HG02571 (cell line): ENCODE measurements around the gene SPEN.

ENCODE experiments used
- ATAC-seq: cut with Tn5 transposase; IDR thresholded peaks from one replicate; pipeline ENCODE4 v1.9.1; 2021; ENCODE audit warnings: mild to moderate bottlenecking, moderate library complexity; ENCODE audit not compliant: unreplicated experiment

Gene SPEN

GRCh38 chr1:15933684-15934083, 86.2 kb downstream of the SPEN start:
- ATAC-seq, result no peak

GRCh38 chr1:15934211-15935055, 86.9 kb downstream of the SPEN start:
- ATAC-seq, result no peak

GRCh38 chr1:15935056-15935950, 87.8 kb downstream of the SPEN start:
- no peak for ATAC-seq

DNA sequence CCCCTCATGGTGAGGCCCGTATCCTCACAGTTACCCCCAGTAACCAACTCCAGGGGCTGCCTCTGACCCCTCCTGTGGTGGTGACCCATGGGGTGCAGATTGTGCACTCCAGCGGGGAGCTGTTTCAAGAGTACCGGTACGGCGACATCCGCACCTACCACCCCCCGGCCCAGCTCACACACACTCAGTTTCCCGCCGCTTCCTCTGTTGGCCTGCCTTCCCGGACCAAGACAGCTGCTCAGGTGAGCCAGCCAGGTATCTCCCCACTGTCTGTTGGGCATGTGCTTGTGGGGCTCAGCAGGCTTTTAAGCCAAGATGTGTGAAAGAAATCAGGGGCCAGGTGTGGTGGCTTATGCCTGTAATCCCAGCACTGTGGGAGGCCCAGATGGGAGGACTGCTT, 88.5 kb downstream of the SPEN start:
- no peak for ATAC-seq

DNA sequence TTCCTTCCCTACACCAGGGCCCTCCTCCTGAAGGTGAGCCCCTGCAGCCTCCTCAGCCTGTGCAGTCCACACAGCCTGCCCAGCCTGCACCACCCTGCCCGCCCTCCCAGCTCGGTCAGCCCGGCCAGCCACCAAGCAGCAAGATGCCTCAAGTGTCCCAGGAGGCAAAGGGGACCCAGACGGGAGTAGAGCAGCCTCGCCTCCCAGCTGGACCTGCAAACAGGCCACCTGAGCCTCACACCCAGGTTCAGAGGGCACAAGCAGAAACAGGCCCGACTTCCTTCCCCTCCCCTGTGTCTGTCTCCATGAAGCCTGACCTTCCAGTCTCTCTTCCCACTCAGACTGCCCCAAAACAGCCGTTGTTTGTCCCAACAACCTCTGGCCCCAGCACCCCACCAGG, 89.6 kb downstream of the SPEN start:
- no peak for ATAC-seq

DNA sequence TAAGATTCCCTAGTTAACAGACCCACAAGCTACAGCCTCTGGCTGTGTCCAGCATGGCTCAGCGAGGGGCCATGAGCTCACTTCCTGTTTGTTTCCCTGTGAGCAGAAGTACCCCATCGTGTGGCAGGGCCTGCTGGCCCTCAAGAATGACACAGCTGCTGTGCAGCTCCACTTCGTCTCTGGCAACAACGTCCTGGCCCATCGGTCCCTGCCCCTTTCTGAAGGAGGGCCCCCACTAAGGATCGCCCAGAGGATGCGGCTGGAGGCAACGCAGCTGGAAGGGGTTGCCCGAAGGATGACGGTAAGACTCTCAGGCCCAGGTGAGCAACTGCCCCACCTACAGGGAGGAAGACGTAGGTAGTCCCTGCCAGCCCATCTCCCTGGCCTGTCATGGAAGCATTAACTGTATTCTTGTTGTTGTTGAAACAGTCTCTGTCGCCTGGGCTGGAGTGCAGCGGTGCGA, 90.2 kb downstream of the SPEN start:
- no peak for ATAC-seq

DNA sequence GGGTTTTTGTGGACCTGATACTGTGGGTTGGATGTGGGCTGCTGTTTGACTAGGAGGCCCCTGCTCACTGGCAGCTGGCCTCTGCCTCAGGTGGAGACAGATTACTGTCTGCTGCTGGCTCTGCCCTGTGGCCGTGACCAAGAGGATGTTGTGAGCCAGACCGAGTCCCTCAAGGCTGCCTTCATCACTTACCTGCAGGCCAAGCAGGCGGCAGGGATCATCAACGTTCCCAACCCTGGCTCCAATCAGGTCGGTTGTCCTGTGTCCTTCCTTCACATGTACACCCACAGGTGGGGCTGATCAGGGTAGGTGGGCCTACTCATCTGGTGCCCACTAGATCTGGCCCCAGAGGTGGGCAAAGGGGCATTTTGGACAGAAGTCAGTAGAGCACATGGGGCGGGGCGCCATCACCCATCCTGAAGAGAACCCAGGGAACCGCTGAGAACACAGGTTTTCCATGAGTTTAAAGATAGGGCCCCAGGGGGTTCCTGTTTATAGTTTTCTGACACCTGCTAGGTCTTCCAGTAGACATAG, 91.2 kb downstream of the SPEN start:
- no peak for ATAC-seq

GRCh38 chr1:15939181-15940109, 91.9 kb downstream of the SPEN start:
- no peak for ATAC-seq

- ATAC-seq, result no peak
Observed at GRCh38 chr1:15940110-15941043, 92.9 kb downstream of the SPEN start.

- no peak for ATAC-seq
Observed at GRCh38 chr1:15941044-15941840, 93.7 kb downstream of the SPEN start.

DNA sequence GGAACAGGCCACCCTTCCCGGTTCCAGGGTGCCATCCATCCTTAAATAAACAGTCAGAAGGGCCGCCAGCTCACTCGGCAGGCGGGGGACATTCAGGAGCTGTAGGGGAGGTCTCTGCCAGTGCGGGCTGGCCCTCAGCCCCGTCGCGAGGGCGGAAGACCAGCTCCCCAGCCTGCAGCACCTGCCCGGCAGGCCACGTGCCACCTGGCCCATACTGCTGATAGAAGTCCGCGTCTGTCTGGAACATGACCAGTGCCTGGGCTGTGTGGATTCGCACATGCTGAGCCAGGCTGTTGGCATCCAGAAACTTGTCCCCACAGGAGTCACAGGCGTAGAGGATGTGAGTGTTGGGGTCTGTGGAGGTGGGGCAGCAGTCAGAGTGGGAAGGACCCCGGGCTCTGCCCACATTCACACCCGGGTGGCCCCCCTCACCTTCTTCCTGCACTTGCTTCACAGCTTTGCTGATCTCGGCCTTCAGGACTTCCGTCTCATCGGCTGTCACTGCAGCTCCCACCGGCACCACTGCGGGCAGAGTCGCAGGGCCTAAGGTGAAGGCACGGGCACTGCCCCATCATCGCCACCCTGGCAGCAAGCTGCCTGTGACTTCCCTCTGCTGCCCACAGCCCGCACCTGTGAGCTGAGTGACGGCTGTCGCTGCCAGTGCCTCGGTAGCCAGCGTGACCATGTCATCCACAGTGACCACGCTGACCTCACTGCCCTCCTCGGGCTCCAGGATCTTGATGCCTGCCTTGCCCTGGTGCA, 94.6 kb downstream of the SPEN start:
- no peak for ATAC-seq

DNA sequence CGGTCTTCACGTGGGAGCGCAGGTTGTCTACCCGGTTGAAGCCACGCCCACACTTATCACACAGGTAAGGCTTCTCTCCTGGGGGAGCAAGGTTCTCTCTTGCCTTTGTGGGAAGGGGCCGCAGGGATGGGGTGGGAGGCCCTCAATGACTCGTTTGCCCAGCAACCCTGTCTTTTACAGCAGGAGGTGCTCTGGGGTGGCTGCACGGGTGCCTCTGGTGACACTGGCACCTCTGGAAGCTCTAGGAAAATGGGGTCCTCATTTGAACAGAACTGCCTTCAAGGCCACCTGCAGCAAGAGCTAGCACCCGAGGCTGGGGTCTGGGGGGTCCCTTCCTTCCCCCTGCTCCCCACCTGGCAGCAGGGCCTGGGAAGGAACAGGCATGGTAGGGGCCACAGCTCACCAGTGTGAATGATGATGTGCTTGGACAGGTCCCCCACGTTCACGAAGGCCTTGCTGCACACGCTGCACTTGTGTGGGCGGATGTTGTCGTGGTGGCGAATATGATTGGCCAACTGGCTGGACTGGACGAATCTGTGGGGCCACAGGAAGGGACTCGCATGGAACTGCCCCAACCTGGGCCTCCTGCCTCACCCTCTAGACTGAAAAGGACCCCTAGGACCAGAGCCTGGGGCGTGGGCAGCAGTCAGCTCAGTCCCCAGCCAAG, 95.3 kb downstream of the SPEN start:
- no peak for ATAC-seq

- no peak for ATAC-seq
Observed at GRCh38 chr1:15943328-15943991, 96.0 kb downstream of the SPEN start.

GRCh38 chr1:15943992-15944307, 96.4 kb downstream of the SPEN start:
- no peak for ATAC-seq

DNA sequence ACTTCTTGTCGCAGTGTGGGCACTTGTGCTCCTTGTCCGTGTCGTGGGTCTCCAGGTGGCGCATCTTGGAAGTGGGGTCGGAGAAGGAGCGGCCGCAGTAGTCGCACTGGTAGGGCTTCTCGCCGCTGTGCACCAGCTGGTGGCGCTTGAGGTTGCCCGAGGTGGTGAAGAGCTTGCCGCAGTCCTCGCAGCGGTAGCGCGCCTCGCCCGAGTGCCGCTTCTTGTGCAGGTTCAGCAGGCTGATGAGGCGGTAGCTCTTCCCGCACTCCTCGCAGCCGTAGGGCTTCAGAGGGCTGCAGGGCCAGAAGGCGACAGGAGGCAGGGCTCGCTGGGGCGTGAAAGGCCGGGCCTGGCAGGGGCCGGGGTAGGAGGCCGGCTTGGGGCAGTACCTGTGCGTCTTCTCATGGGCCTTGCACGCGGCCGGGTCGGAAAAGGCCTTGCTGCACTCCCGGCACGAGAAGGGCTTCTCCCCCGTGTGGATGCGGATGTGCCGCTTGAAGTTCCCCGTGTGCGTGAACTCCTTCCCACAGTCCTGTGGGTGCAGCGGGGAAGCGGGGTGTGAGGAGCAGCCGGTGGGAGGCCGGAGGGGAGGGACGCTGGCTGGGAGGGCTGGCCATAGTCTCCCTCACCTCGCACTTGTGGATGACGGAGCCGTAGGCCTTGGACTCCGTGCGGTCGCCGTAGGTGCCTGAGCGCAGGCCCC, 97.0 kb downstream of the SPEN start:
- ATAC-seq, result no peak
